Cardiac fibroblast (primary cell): ENCODE data around the gene SMOC2.

Experiments used
- DNase-seq, 2 donors: peaks; one replicate each; pipeline versions ENCODE4 v3.0.0 to v3.0.0-alpha.2; 2010; ENCODE audit warnings: low read depth in 2 of 2
- H3K4me3 ChIP-seq, 2 donors: replicated peaks in 1 of 2; 1 replicate in 1 of 2; 2 replicates in 1 of 2; pipeline ENCODE4 v1.5.1; 2011; ENCODE audit warnings: low read depth in 2 of 2, low read length in 2 of 2, mild to moderate bottlenecking in 2 of 2, moderate library complexity in 1 of 2
- CTCF ChIP-seq: IDR thresholded peaks from one replicate; pipeline ENCODE4 v1.5.1; 2011; ENCODE audit warnings: low read depth, mild to moderate bottlenecking, low read length, inconsistent platforms

The SMOC2 gene

GRCh38 chr6:168713839-168714238 lies 272.9 kb downstream of the SMOC2 start:
- peak; percentile 30 for TF ChIP-seq CTCF
- H3K4me3 ChIP-seq, result no peak overlapping the region
- DNase-seq, result peak; percentile 12 to 21

GRCh38 chr6:168714547-168715260 lies 273.7 kb downstream of the SMOC2 start:
- no peak overlapping the region for H3K4me3 ChIP-seq
- no peak for DNase-seq
- TF ChIP-seq CTCF, result no peak

- H3K4me3 ChIP-seq, result no peak overlapping the region
- no peak for DNase-seq
- TF ChIP-seq CTCF, result no peak
Measured at GRCh38 chr6:168715643-168716481, 274.9 kb downstream of the SMOC2 start.

GRCh38 chr6:168716581-168716980 lies 275.6 kb downstream of the SMOC2 start:
- TF ChIP-seq CTCF, result no peak
- no peak for DNase-seq
- H3K4me3 ChIP-seq, result no peak overlapping the region

- TF ChIP-seq CTCF, result no peak
- DNase-seq, result no peak
- no peak overlapping the region for H3K4me3 ChIP-seq
Measured at GRCh38 chr6:168717491-168717890, 276.5 kb downstream of the SMOC2 start.
